Stomach (tissue), 4 donors: ENCODE measurements around the gene HDGFL3.

ENCODE experiments used
- CTCF ChIP-seq, 7 experiments: fragments of 450-650 bp in 4 of 7; fragments of 200-600 bp in 3 of 7; sonication (generic) in 3 of 7; IDR thresholded peaks; one replicate each; pipeline ENCODE4 v1.5.1; 2016 to 2019; ENCODE audit warnings: antibody characterized with exemption in 7 of 7, control low read depth in 2 of 7, mild to moderate bottlenecking in 1 of 7
- POLR2A ChIP-seq, 4 donors: fragments of 450-650 bp; IDR thresholded peaks; one replicate each; pipeline ENCODE4 v1.6.1; 2016; ENCODE audit warnings: antibody characterized with exemption in 4 of 4, control low read depth in 2 of 4, mild to moderate bottlenecking in 1 of 4, moderate library complexity in 1 of 4
- POLR2AphosphoS5 ChIP-seq, 3 donors: sonication (generic); formaldehyde crosslinking; IDR thresholded peaks; one replicate each; pipeline ENCODE4 v1.6.1; 2016; ENCODE audit warnings: antibody characterized with exemption in 3 of 3

DNA sequence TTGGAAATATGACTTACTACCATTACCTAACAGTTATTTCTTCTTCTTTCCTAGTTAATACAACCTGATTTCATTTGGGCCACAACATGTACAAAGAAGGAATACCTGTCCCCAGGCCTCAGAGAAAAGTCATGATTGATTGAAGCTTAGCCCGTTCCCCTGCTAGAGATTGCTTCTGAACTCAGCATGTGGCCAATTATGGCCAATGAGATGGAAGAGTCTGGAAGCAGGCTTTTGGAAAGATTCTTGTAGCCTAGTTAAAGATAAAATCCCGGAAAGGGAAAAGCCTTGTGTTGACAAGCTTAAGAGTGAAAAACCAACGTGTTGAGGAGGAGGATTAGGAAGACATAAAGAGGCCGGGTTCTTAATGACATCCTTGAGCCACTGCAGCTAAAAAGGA lies 117.2 kb downstream of the HDGFL3 start:
- TF ChIP-seq CTCF (IDR thresholded peaks at IDR 0.05) (no peak), POLR2A (IDR thresholded peaks at IDR 0.05) (no peak), POLR2AphosphoS5 (IDR thresholded peaks at IDR 0.05) (no peak)
